Measurements from ENCODE around the gene MS4A2.
"Not testable (repeated sequence)": the region's sequence is repeated elsewhere in the genome, so short reads cannot be mapped to it uniquely, and the experiment has no call there.

MS4A2 gene

GRCh38 chr11:60104471-60105115, 16.1 kb downstream of the MS4A2 start:
- not testable (repeated sequence) for DNase-seq

- not testable (repeated sequence) for DNase-seq
Measured at GRCh38 chr11:60108631-60109030, 20.2 kb downstream of the MS4A2 start.

- no peak for DNase-seq
Measured at GRCh38 chr11:60111793-60112192, 23.3 kb downstream of the MS4A2 start.

- no peak for DNase-seq
Measured at GRCh38 chr11:60116996-60117790, 28.7 kb downstream of the MS4A2 start.

- DNase-seq: no peak
Measured at GRCh38 chr11:60118338-60118737, 29.9 kb downstream of the MS4A2 start.

GRCh38 chr11:60119710-60120109, 31.2 kb downstream of the MS4A2 start:
- DNase-seq: no peak

- no peak for DNase-seq
Measured at GRCh38 chr11:60121264-60121663, 32.8 kb downstream of the MS4A2 start.

- no peak for DNase-seq
Measured at GRCh38 chr11:60122414-60123036, 34.1 kb downstream of the MS4A2 start.

GRCh38 chr11:60124802-60125432, 36.5 kb downstream of the MS4A2 start:
- DNase-seq: no peak

GRCh38 chr11:60125956-60126585, 37.6 kb downstream of the MS4A2 start:
- no peak for DNase-seq

- DNase-seq: no peak
Measured at GRCh38 chr11:60127311-60127811, 38.9 kb downstream of the MS4A2 start.

GRCh38 chr11:60128376-60128775, 39.9 kb downstream of the MS4A2 start:
- no peak for DNase-seq

GRCh38 chr11:60128866-60129265, 40.4 kb downstream of the MS4A2 start:
- not testable (repeated sequence) for DNase-seq

GRCh38 chr11:60129853-60130252, 41.4 kb downstream of the MS4A2 start:
- DNase-seq: no peak

- no peak for DNase-seq
Measured at GRCh38 chr11:60130496-60130895, 42.0 kb downstream of the MS4A2 start.

GRCh38 chr11:60131912-60132311, 43.4 kb downstream of the MS4A2 start:
- DNase-seq: no peak

- no peak for DNase-seq
Measured at GRCh38 chr11:60133917-60134316, 45.5 kb downstream of the MS4A2 start.

GRCh38 chr11:60143768-60144167, 55.3 kb downstream of the MS4A2 start:
- DNase-seq: no peak

- no peak for DNase-seq
Measured at GRCh38 chr11:60145677-60146076, 57.2 kb downstream of the MS4A2 start.

Data from activated naive CD4-positive, alpha-beta T cell treated with Interleukin-2 at 50 U/mL for 16 hours (primary cell).